GM13976 (cell line): ENCODE data around the gene ECT2L.

Source experiments
- DNase-seq: peaks from one replicate; pipeline ENCODE4 v3.0.0; 2012; ENCODE audit warnings: low spot score
- in situ Hi-C: fragments of 300-500 bp; cut with MboI; formaldehyde crosslinking; loops from one replicate; pipeline ENCODE4 v1.12.0; 2022; ENCODE audit warnings: low sequenced_read_pairs, mixed read lengths, inconsistent platforms; ENCODE audit not compliant: unreplicated experiment
- TF ChIP-seq, protein P1 (sequence below): IDR thresholded peaks from 2 replicates; pipeline ENCODE4 v1.5.1; 2012; ENCODE audit warnings: borderline replicate concordance, mild to moderate bottlenecking; ENCODE audit not compliant: insufficient read depth; ENCODE audit errors: extremely low read depth, missing control alignments, control extremely low read depth

ECT2L gene

DNA sequence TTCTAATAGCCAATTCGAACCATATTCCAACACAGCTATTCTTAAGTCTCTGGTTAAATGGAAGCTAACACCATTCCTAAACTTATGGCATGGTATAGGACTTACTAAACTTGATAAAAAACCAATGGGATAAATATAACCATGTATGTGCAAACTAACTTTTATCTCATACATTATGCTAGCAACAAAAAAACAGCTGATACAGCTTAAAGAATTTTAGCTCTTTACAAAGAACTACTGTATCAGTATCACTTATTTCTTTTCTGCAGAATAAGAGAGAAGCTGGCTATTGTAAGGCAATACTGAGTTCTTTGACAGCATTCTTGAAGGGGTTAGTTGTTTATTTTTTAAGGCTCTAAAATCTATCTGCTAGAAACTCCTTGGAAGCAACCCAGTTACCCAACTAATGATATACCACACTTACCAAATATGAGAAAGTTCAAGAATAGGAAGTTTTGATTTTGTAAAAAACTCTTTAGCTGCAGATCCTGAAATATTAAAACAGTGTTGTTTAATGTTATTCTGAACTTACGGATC lies 147.3 kb downstream of the ECT2L start:
- TF ChIP-seq, protein P1, sequence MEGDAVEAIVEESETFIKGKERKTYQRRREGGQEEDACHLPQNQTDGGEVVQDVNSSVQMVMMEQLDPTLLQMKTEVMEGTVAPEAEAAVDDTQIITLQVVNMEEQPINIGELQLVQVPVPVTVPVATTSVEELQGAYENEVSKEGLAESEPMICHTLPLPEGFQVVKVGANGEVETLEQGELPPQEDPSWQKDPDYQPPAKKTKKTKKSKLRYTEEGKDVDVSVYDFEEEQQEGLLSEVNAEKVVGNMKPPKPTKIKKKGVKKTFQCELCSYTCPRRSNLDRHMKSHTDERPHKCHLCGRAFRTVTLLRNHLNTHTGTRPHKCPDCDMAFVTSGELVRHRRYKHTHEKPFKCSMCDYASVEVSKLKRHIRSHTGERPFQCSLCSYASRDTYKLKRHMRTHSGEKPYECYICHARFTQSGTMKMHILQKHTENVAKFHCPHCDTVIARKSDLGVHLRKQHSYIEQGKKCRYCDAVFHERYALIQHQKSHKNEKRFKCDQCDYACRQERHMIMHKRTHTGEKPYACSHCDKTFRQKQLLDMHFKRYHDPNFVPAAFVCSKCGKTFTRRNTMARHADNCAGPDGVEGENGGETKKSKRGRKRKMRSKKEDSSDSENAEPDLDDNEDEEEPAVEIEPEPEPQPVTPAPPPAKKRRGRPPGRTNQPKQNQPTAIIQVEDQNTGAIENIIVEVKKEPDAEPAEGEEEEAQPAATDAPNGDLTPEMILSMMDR = no peak
- no peak for DNase-seq
- in situ Hi-C loops = no loop called here

DNA sequence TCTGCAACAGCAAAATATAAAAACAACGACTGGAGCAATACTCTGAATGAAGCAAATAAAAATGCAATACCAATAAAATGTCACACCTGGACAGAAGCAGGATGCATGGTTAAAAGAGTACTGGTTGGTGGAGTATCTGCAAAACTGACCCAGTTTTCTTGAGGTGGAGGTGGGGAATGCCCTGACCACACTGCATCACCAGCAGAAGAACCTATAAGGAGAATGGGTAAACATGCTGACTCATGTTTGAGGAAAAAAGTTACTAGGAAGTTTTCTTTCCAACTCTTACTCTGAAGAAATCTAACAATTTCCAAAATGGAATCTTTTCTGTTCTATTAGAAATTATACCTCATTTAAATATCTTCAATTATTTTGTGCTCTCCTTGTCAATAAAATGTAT lies 148.5 kb downstream of the ECT2L start:
- TF ChIP-seq, protein P1 = no peak
- DNase-seq = peak; percentile 23
- in situ Hi-C loops = no loop called here

- TF ChIP-seq, protein P1 = no peak
Observed at GRCh38 chr6:138945354-138945753, 149.5 kb downstream of the ECT2L start.

GRCh38 chr6:138948004-138948403 lies 152.1 kb downstream of the ECT2L start:
- no peak for DNase-seq
- in situ Hi-C loops = no loop called here
- TF ChIP-seq, protein P1 = no peak

More at GRCh38 chr6:138945354-138945753, 149.5 kb downstream of the ECT2L start:
- in situ Hi-C loops = no loop called here
- DNase-seq = no peak

- DNase-seq = no peak
- in situ Hi-C loops = no loop called here
- TF ChIP-seq, protein P1 = no peak
Observed at GRCh38 chr6:138948546-138949179, 152.8 kb downstream of the ECT2L start.

GRCh38 chr6:138953451-138953850 lies 157.6 kb downstream of the ECT2L start:
- TF ChIP-seq, protein P1 = no peak
- DNase-seq = no peak
- in situ Hi-C loops = no loop called here
